ENCODE results near the gene BTBD2.

The BTBD2 gene

DNA sequence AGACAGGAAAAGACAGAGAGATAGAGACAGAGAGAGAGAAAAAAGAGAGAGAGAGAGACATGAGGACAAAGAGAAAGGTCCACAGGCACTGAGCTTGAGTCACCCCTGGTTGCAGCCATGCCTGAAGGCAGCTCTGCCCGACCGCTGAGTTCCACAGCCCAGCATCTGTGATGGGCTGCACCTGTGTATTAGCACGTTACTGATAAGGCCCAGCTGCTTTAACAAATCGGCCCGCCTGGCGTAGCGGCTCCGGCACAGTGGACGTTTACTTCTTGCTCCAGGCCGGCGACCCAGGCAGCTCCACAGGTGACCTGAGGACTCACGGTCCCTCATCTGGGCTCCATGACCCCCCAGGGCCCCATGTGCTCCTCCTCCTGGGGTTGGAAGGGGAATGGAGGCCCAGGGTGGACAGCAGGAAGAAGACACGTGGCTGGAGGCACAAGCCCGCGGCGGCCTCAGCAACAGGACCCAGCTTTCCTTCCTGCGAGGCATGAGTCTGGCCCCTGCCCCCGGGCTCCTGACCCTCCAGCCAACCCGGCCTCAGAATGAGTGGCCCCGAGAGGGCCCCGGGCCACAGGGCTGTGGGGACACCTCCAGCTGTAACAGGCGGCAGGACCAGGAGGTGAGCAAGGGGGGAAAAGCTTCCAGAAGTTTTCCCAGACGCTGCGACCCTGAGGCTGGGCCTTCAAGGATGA, 78.5 kb downstream of the BTBD2 start:
- peaks cover 16% of the 10 kb centered on the region; the same call in 1 of the 2 replicates for H3F3A ChIP-seq (ENCODE audit: insufficient read depth, low read length)
- no peak overlapping the region for H3K9ac ChIP-seq (ENCODE audit: low read length)
- H3K4me3 ChIP-seq (ENCODE audit: low read length): no peak overlapping the region
- H3K9me2 ChIP-seq (replicated peaks; ENCODE audit: insufficient read depth, low read length): no peaks in the 10 kb centered on the region
- H3K79me2 ChIP-seq (ENCODE audit: low read length): peaks cover 12% of the 10 kb centered on the region
- H2AFZ ChIP-seq (ENCODE audit: low read length): no peak overlapping the region
- H4K20me1 ChIP-seq (ENCODE audit: insufficient read depth, low read length): no peaks in the 10 kb centered on the region
- H3K27me3 ChIP-seq (replicated peaks; ENCODE audit: insufficient read depth, low read length): no peaks in the 10 kb centered on the region
- no peak for TF ChIP-seq CTCF (IDR thresholded peaks at IDR 0.05; ENCODE audit: low read length)
- no peak for TF ChIP-seq EZH2 (optimal IDR thresholded peaks at IDR 0.05; ENCODE audit: low read depth, low read length)
- TF ChIP-seq EZH2phosphoT487 (IDR thresholded peaks at IDR 0.05; ENCODE audit: low read length): no peak
- no peaks in the 10 kb centered on the region for H3K9me3 ChIP-seq (replicated peaks; ENCODE audit: insufficient read depth, low read length)
- 0 out of 2 replicates have a peak, but pooled peaks cover 5% of the 10 kb centered on the region for H3K4me1 ChIP-seq (ENCODE audit: low read length)
- H3K4me2 ChIP-seq (ENCODE audit: low read depth, low read length): no peak overlapping the region
- H3K36me3 ChIP-seq (replicated peaks; ENCODE audit: insufficient read depth, low read length): no peaks in the 10 kb centered on the region
- H3K27ac ChIP-seq (ENCODE audit: low read length): no peak overlapping the region
- DNase-seq: no peak

DNA sequence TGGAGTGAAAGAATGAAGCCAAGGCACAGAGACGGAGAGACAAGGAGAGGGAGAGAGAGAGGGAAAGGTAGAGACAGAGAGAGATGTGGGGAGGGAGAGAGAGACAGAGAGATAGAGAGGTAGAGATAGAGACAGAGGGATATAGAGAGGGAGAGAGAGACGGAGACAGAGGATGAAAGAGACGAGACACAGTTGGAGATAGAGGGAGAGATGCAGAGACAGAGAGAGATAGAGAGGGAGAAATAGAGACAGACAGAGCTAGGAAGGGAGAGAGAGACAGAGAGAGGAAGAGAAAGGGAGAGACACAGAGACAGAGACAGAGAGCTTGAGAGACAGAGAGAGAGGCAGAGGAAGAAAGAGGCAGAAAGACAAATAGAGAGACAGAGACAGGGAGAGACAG, 79.1 kb downstream of the BTBD2 start:
- Histone ChIP-seq H3K4me1 (ENCODE audit: low read length) (0 out of 2 replicates have a peak, but pooled peaks cover 5% of the 10 kb centered on the region), H3K36me3 (replicated peaks; ENCODE audit: insufficient read depth, low read length) (no peaks in the 10 kb centered on the region), H3K9me3 (replicated peaks; ENCODE audit: insufficient read depth, low read length) (no peaks in the 10 kb centered on the region), H3K79me2 (ENCODE audit: low read length) (peaks cover 5% of the 10 kb centered on the region), H3K4me3 (ENCODE audit: low read length) (no peak overlapping the region), H4K20me1 (ENCODE audit: insufficient read depth, low read length) (no peaks in the 10 kb centered on the region), H3K9ac (ENCODE audit: low read length) (no peak overlapping the region), H3K27ac (ENCODE audit: low read length) (no peak overlapping the region), H3F3A (ENCODE audit: insufficient read depth, low read length) (peaks cover 9% of the 10 kb centered on the region; the same call in 1 of the 2 replicates), H3K4me2 (ENCODE audit: low read depth, low read length) (no peak overlapping the region), H3K27me3 (replicated peaks; ENCODE audit: insufficient read depth, low read length) (no peaks in the 10 kb centered on the region; the same call in 1 of the 2 replicates), H2AFZ (ENCODE audit: low read length) (no peak overlapping the region), H3K9me2 (replicated peaks; ENCODE audit: insufficient read depth, low read length) (no peaks in the 10 kb centered on the region)
- TF ChIP-seq EZH2 (optimal IDR thresholded peaks at IDR 0.05; ENCODE audit: low read depth, low read length) (no peak), CTCF (IDR thresholded peaks at IDR 0.05; ENCODE audit: low read length) (no peak), EZH2phosphoT487 (IDR thresholded peaks at IDR 0.05; ENCODE audit: low read length) (no peak)
- no peak for DNase-seq

- no peak overlapping the region for H3K4me3 ChIP-seq (ENCODE audit: low read length)
- 0 out of 2 replicates have a peak, but pooled peaks cover 4% of the 10 kb centered on the region for H3K79me2 ChIP-seq (ENCODE audit: low read length)
- H3K27ac ChIP-seq (ENCODE audit: low read length): no peak overlapping the region
- no peak for TF ChIP-seq EZH2phosphoT487 (IDR thresholded peaks at IDR 0.05; ENCODE audit: low read length)
- TF ChIP-seq CTCF (IDR thresholded peaks at IDR 0.05; ENCODE audit: low read length): no peak
- TF ChIP-seq EZH2 (optimal IDR thresholded peaks at IDR 0.05; ENCODE audit: low read depth, low read length): no peak
- H3K36me3 ChIP-seq (replicated peaks; ENCODE audit: insufficient read depth, low read length): no peaks in the 10 kb centered on the region
- peak; percentile 15 for DNase-seq
- H3K9ac ChIP-seq (ENCODE audit: low read length): no peak overlapping the region
- H3K4me1 ChIP-seq (ENCODE audit: low read length): 0 out of 2 replicates have a peak, but pooled peaks cover 5% of the 10 kb centered on the region
- H3K27me3 ChIP-seq (replicated peaks; ENCODE audit: insufficient read depth, low read length): no peaks in the 10 kb centered on the region; the same call in 1 of the 2 replicates
- H3K9me3 ChIP-seq (replicated peaks; ENCODE audit: insufficient read depth, low read length): no peaks in the 10 kb centered on the region
- peaks cover 9% of the 10 kb centered on the region; the same call in 1 of the 2 replicates for H3F3A ChIP-seq (ENCODE audit: insufficient read depth, low read length)
- H2AFZ ChIP-seq (ENCODE audit: low read length): no peak overlapping the region
- H3K9me2 ChIP-seq (replicated peaks; ENCODE audit: insufficient read depth, low read length): no peaks in the 10 kb centered on the region
- no peak overlapping the region for H3K4me2 ChIP-seq (ENCODE audit: low read depth, low read length)
- H4K20me1 ChIP-seq (ENCODE audit: insufficient read depth, low read length): no peaks in the 10 kb centered on the region
Measured at GRCh38 chr19:1935484-1936208, 79.9 kb downstream of the BTBD2 start.

All from MM.1S (cell line).